GM21528 (cell line): ENCODE data around the gene TMEM161A.
"Not testable (repeated sequence)": the region's sequence is repeated elsewhere in the genome, so short reads cannot be mapped to it uniquely, and the experiment has no call there.

Source experiments
- ATAC-seq: cut with Tn5 transposase; IDR thresholded peaks from one replicate; pipeline ENCODE4 v1.9.1; 2021; ENCODE audit warnings: mild to moderate bottlenecking, moderate library complexity; ENCODE audit not compliant: unreplicated experiment, low FRiP score

TMEM161A gene

GRCh38 chr19:19157808-19158207 lies 19.5 kb upstream of the TMEM161A start:
- no peak for ATAC-seq

- ATAC-seq = peak; percentile 68
These were observed 17.4 kb upstream of the TMEM161A start for GRCh38 chr19:19155495-19156219.

GRCh38 chr19:19154768-19155494 lies 16.7 kb upstream of the TMEM161A start:
- no peak for ATAC-seq

GRCh38 chr19:19152668-19153384 lies 14.5 kb upstream of the TMEM161A start:
- ATAC-seq = no peak

- no peak for ATAC-seq
These were observed 13.1 kb upstream of the TMEM161A start for GRCh38 chr19:19151418-19151817.

GRCh38 chr19:19149435-19149834 lies 11.2 kb upstream of the TMEM161A start:
- no peak for ATAC-seq

- ATAC-seq = not testable (repeated sequence)
These were observed 10.2 kb upstream of the TMEM161A start for GRCh38 chr19:19148504-19148903.

GRCh38 chr19:19147344-19147743 lies 9.1 kb upstream of the TMEM161A start:
- ATAC-seq = no peak

- ATAC-seq = no peak
These were observed 8.6 kb upstream of the TMEM161A start for GRCh38 chr19:19146865-19147264.

- no peak for ATAC-seq
These were observed 7.7 kb upstream of the TMEM161A start for GRCh38 chr19:19145684-19146608.

- ATAC-seq = no peak
These were observed 7.0 kb upstream of the TMEM161A start for GRCh38 chr19:19145281-19145680.

GRCh38 chr19:19142347-19142746 lies 4.1 kb upstream of the TMEM161A start:
- no peak for ATAC-seq

GRCh38 chr19:19140476-19140875 lies 2.2 kb upstream of the TMEM161A start:
- no peak for ATAC-seq

- no peak for ATAC-seq
These were observed 1.6 kb upstream of the TMEM161A start for GRCh38 chr19:19139876-19140229.

GRCh38 chr19:19137556-19138108 lies 646 bp downstream of the TMEM161A start:
- no peak for ATAC-seq

- not testable (repeated sequence) for ATAC-seq
These were observed 2.6 kb downstream of the TMEM161A start for GRCh38 chr19:19135713-19136112.

- no peak for ATAC-seq
These were observed 3.6 kb downstream of the TMEM161A start for GRCh38 chr19:19134687-19135158.

- ATAC-seq = no peak
These were observed 4.3 kb downstream of the TMEM161A start for GRCh38 chr19:19133985-19134384.

GRCh38 chr19:19132912-19133311 lies 5.4 kb downstream of the TMEM161A start:
- ATAC-seq = no peak

GRCh38 chr19:19131989-19132388 lies 6.3 kb downstream of the TMEM161A start:
- no peak for ATAC-seq
